Memory B cell (primary cell): ENCODE measurements around the gene PRKCG.
"Not testable (repeated sequence)": the region's sequence is repeated elsewhere in the genome, so short reads cannot be mapped to it uniquely, and the experiment has no call there.

Experiments
- ATAC-seq: fragments of 150-1000 bp; cut with Tn5 transposase; 2 replicates; pipeline ENCODE4 v1.10.0; 2021; ENCODE audit warnings: low read depth, mild to moderate bottlenecking, moderate library complexity
- DNase-seq, 2 donors: peaks; one replicate each; pipeline ENCODE4 v3.0.0; 2022; ENCODE audit warnings: low spot score in 2 of 2
- H3K27ac Mint-ChIP-seq: one replicate; pipeline ENCODE4 v1.8.0; 2022; ENCODE audit warnings: mild to moderate bottlenecking, moderate library complexity, mixed read lengths
- H3K27me3 Mint-ChIP-seq: one replicate; pipeline ENCODE4 v1.8.0; 2022; ENCODE audit warnings: mixed read lengths
- H3K36me3 Mint-ChIP-seq: one replicate; pipeline ENCODE4 v1.8.0; 2022; ENCODE audit warnings: mild to moderate bottlenecking, mixed read lengths
- H3K4me1 Mint-ChIP-seq: one replicate; pipeline ENCODE4 v1.8.0; 2022; ENCODE audit warnings: mixed read lengths
- H3K4me3 Mint-ChIP-seq: one replicate; pipeline ENCODE4 v1.8.0; 2022; ENCODE audit warnings: mild to moderate bottlenecking, moderate library complexity, mixed read lengths
- H3K9me3 Mint-ChIP-seq: one replicate; pipeline ENCODE4 v1.8.0; 2022; ENCODE audit warnings: mixed read lengths

Gene PRKCG

GRCh38 chr19:53881482-53882390 lies at the start of gene PRKCG:
Gene PRKCG (plus strand): TSS chr19:53882197. CDS start chr19:53882495, 298 bp downstream.
- Mint-ChIP-seq H3K27ac (peak within 1 kb of the TSS; percentile 15), H3K27me3 (peaks cover 16% of the 10 kb centered on the region), H3K4me1 (peaks cover 4% of the 10 kb centered on the region), H3K4me3 (peak within 1 kb of the TSS; percentile 10), H3K9me3 (peaks cover 5% of the 10 kb centered on the region), H3K36me3 (peaks cover 4% of the 10 kb centered on the region)
- DNase-seq (peak in 1 of 2 donors; percentile 56), ATAC-seq (peak; percentile 42)

GRCh38 chr19:53832861-53833260 lies 49.1 kb upstream of the PRKCG start:
- not testable (repeated sequence) for H3K4me3 Mint-ChIP-seq, H3K4me1 Mint-ChIP-seq, H3K36me3 Mint-ChIP-seq, ATAC-seq, H3K27ac Mint-ChIP-seq, DNase-seq, H3K9me3 Mint-ChIP-seq
- peaks cover 11% of the 10 kb centered on the region for H3K27me3 Mint-ChIP-seq

- not testable (repeated sequence) for H3K4me1 Mint-ChIP-seq, H3K36me3 Mint-ChIP-seq, H3K9me3 Mint-ChIP-seq, H3K27me3 Mint-ChIP-seq, ATAC-seq, H3K27ac Mint-ChIP-seq, H3K4me3 Mint-ChIP-seq, DNase-seq
These were observed 43.6 kb upstream of the PRKCG start for GRCh38 chr19:53838446-53838845.

GRCh38 chr19:53840241-53840640 lies 41.8 kb upstream of the PRKCG start:
- not testable (repeated sequence) for H3K4me3 Mint-ChIP-seq, H3K27ac Mint-ChIP-seq, ATAC-seq

GRCh38 chr19:53840914-53841313 lies 41.1 kb upstream of the PRKCG start:
- not testable (repeated sequence) for H3K36me3 Mint-ChIP-seq, DNase-seq, H3K9me3 Mint-ChIP-seq, H3K4me1 Mint-ChIP-seq, ATAC-seq, H3K27me3 Mint-ChIP-seq, H3K4me3 Mint-ChIP-seq, H3K27ac Mint-ChIP-seq

More at GRCh38 chr19:53840241-53840640, 41.8 kb upstream of the PRKCG start:
- not testable (repeated sequence) for H3K27me3 Mint-ChIP-seq, H3K4me1 Mint-ChIP-seq, H3K9me3 Mint-ChIP-seq, H3K36me3 Mint-ChIP-seq, DNase-seq

- H3K4me1 Mint-ChIP-seq: peaks cover 2% of the 10 kb centered on the region
These were observed 37.1 kb upstream of the PRKCG start for GRCh38 chr19:53844849-53845246.

GRCh38 chr19:53847555-53847954 lies 34.4 kb upstream of the PRKCG start:
- DNase-seq (no peak), ATAC-seq (no peak)
- Mint-ChIP-seq H3K27ac (no peak overlapping the region), H3K4me1 (peaks cover 9% of the 10 kb centered on the region), H3K9me3 (peaks cover 3% of the 10 kb centered on the region), H3K36me3 (peaks cover 3% of the 10 kb centered on the region), H3K4me3 (no peak overlapping the region), H3K27me3 (peaks cover 9% of the 10 kb centered on the region)

More at GRCh38 chr19:53844849-53845246, 37.1 kb upstream of the PRKCG start:
- peaks cover 6% of the 10 kb centered on the region for H3K27me3 Mint-ChIP-seq
- peaks cover 3% of the 10 kb centered on the region for H3K36me3 Mint-ChIP-seq
- H3K9me3 Mint-ChIP-seq: peaks cover 2% of the 10 kb centered on the region
- no peak overlapping the region for H3K4me3 Mint-ChIP-seq
- no peak overlapping the region for H3K27ac Mint-ChIP-seq
- no peak for DNase-seq
- no peak for ATAC-seq

- no peak overlapping the region for H3K4me3 Mint-ChIP-seq
- H3K9me3 Mint-ChIP-seq: peaks cover 3% of the 10 kb centered on the region
- peaks cover 11% of the 10 kb centered on the region for H3K27me3 Mint-ChIP-seq
- ATAC-seq: no peak
- H3K4me1 Mint-ChIP-seq: peaks cover 13% of the 10 kb centered on the region
- no peak for DNase-seq
- H3K27ac Mint-ChIP-seq: no peak overlapping the region
- H3K36me3 Mint-ChIP-seq: peaks cover 3% of the 10 kb centered on the region
These were observed 32.7 kb upstream of the PRKCG start for GRCh38 chr19:53849237-53849676.

- ATAC-seq (no peak), DNase-seq (no peak)
- H3K4me1 Mint-ChIP-seq: peaks cover 13% of the 10 kb centered on the region
- H3K4me3 Mint-ChIP-seq: no peak overlapping the region
- H3K36me3 Mint-ChIP-seq: peaks cover 3% of the 10 kb centered on the region
- no peak overlapping the region for H3K27ac Mint-ChIP-seq
- peaks cover 12% of the 10 kb centered on the region for H3K27me3 Mint-ChIP-seq
- peaks cover 3% of the 10 kb centered on the region for H3K9me3 Mint-ChIP-seq
These were observed 28.3 kb upstream of the PRKCG start for GRCh38 chr19:53853707-53854106.

GRCh38 chr19:53864308-53864836 lies 17.6 kb upstream of the PRKCG start:
- H3K27me3 Mint-ChIP-seq: peaks cover 8% of the 10 kb centered on the region
- H3K4me3 Mint-ChIP-seq: no peak overlapping the region
- H3K27ac Mint-ChIP-seq: no peak overlapping the region
- H3K9me3 Mint-ChIP-seq: no peaks in the 10 kb centered on the region
- ATAC-seq (no peak), DNase-seq (no peak)
- H3K36me3 Mint-ChIP-seq: no peaks in the 10 kb centered on the region
- peaks cover 8% of the 10 kb centered on the region for H3K4me1 Mint-ChIP-seq

GRCh38 chr19:53865523-53865917 lies 16.5 kb upstream of the PRKCG start:
- H3K4me3 Mint-ChIP-seq: no peak overlapping the region
- no peaks in the 10 kb centered on the region for H3K36me3 Mint-ChIP-seq
- H3K9me3 Mint-ChIP-seq: no peaks in the 10 kb centered on the region

GRCh38 chr19:53865918-53866864 lies 15.8 kb upstream of the PRKCG start:
- Mint-ChIP-seq H3K4me1 (peaks cover 12% of the 10 kb centered on the region), H3K27ac (peak overlapping the region; percentile 96), H3K4me3 (peak overlapping the region; percentile 65), H3K27me3 (peaks cover 8% of the 10 kb centered on the region), H3K36me3 (no peaks in the 10 kb centered on the region), H3K9me3 (no peaks in the 10 kb centered on the region)
- peak in 1 of 2 donors; percentile 65 for DNase-seq
- peak; percentile 12 for ATAC-seq

More at GRCh38 chr19:53865523-53865917, 16.5 kb upstream of the PRKCG start:
- peaks cover 8% of the 10 kb centered on the region for H3K27me3 Mint-ChIP-seq
- DNase-seq (no peak), ATAC-seq (no peak)
- H3K4me1 Mint-ChIP-seq: peaks cover 11% of the 10 kb centered on the region
- no peak overlapping the region for H3K27ac Mint-ChIP-seq

GRCh38 chr19:53866865-53867224 lies 15.2 kb upstream of the PRKCG start:
- Mint-ChIP-seq H3K36me3 (peaks cover 2% of the 10 kb centered on the region), H3K4me1 (peaks cover 15% of the 10 kb centered on the region), H3K4me3 (peak overlapping the region; percentile 76), H3K27me3 (peaks cover 8% of the 10 kb centered on the region), H3K9me3 (no peaks in the 10 kb centered on the region), H3K27ac (peak overlapping the region; percentile 96)
- DNase-seq (no peak), ATAC-seq (no peak)
